IPS-NIHi11 (cell line): ENCODE data around the gene LRP1-AS.

ENCODE experiments used
- DNase-seq: peaks from one replicate; pipeline ENCODE4 v3.0.0; 2012; ENCODE audit warnings: mixed read lengths, low spot score

Gene LRP1-AS

DNA sequence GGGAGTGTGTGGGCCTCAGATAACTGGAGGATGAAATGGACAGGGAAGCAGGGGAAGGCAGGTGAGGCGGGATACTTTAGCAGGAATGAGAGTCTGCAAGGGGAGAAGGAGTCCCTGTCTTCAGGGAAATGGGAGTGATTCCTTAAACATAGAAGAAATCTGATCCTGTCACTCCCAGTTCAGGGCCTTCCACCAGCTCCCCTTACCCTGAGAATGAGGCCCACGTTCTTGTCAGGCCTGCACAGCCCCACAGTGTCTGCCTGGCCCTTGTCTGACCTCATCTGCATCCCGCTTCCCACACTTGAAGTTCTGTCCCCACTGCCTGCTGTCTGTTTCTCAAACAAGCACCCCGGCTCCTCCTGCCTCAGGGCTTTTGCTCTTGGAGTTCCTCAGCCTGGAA lies 12.6 kb upstream of the LRP1-AS start:
- DNase-seq: no peak

DNA sequence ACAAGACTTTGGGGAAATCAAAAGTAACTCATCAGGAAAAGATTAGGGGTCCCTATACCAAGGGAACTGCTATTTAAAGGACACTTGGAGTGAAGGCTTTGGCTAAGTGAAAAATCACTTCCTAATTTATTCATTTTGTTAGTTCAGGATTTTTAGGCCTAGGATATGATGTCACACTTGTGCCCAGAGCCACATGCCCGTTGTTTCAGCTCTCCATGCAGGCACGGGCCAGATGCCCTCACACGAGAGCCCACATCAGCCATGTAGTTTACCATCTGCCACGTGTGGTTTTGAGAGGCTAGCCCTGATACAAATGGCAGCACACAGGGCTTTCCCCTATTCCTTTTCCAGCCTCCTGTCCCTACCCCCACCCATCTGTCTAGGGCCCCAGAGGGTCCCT lies 11.9 kb upstream of the LRP1-AS start:
- no peak for DNase-seq

DNA sequence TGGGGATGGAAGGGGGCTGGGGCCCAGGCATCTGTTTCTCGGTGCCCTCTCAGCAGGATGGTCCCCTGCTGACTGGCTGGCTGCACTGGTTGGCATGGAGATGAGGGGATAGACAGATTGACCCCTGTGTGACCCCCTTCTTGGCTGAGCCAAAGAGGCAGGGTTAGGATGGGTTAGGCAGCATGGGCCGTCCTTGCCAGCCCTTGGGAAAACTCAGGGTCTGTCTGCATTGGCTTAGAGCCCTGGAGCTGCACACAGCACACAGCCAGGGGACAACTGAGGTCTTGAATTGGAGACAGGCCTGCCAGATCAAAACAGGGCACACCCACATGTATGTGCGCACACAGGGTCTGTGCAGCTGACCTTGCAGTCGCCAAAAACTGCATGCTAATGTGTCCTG lies 11.2 kb upstream of the LRP1-AS start:
- DNase-seq: no peak

DNA sequence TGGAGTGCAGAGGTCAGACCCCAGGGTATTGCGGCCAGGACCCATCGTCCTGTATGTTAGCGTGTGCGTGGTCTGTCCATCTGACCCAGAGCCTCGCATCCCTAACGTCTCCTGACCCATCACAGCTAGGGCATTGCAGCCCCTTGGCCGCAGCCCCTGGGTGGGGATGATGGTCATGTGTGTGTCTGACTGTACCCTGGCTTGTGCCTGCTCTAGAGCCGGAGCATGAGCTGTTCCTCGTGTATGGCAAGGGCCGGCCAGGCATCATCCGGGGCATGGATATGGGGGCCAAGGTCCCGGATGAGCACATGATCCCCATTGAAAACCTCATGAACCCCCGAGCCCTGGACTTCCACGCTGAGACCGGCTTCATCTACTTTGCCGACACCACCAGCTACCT lies 10.8 kb upstream of the LRP1-AS start:
- no peak for DNase-seq

DNA sequence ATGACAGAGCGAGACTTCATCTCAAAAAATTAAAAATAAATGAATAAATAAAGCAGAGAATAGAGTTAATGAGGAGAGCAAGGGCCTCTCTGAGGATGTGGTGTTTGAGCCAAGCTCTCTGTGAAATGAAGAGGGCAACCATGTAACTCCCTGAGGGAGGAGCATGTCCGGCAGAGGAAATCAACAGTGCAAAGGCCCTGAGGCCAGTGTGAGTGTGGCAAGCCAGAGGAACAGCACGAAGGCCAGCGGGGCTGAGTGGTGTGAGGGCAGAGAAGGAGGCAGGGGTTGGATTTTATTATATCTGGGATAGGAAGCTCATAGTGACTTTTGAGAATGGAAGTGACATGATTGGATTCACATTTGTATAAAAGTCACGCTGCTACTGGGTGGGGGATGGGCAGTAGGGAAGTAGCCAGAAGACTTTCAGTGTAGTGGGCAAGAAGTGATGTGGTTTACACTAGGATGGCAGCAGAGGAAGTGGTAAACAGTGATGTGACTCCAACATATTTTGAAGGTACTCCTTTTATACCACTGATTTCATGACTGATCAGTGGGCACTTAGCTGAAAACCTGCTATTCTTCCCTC lies 10.3 kb upstream of the LRP1-AS start:
- no peak for DNase-seq

DNA sequence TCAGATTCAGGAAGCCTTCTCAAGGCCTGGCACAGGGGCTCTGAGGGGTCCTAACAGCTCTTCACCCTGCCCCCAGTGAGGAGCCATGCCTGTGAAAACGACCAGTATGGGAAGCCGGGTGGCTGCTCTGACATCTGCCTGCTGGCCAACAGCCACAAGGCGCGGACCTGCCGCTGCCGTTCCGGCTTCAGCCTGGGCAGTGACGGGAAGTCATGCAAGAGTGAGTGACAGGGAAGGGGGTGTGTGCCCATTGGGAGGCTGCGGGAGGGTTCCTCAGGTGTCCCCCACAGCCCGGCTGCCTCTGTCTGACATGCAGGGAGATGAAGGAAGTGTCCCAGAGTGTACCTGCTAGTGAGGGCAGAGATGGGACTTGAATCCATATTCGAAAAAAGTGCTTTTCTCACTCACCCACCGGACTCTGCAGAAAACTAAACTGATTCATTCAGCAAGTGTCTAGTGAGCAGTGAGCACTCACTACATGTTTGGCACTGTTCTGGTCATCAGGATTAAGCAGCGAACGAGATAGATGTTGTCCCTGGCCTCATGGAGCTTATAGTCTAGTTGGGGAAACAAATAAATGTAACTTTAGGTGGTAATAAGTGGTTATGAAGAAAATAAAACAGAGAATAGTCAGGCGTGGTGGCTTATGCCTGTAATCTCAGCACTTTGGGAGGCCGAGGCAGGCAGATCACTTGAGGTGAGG lies 9.4 kb upstream of the LRP1-AS start:
- no peak for DNase-seq

DNA sequence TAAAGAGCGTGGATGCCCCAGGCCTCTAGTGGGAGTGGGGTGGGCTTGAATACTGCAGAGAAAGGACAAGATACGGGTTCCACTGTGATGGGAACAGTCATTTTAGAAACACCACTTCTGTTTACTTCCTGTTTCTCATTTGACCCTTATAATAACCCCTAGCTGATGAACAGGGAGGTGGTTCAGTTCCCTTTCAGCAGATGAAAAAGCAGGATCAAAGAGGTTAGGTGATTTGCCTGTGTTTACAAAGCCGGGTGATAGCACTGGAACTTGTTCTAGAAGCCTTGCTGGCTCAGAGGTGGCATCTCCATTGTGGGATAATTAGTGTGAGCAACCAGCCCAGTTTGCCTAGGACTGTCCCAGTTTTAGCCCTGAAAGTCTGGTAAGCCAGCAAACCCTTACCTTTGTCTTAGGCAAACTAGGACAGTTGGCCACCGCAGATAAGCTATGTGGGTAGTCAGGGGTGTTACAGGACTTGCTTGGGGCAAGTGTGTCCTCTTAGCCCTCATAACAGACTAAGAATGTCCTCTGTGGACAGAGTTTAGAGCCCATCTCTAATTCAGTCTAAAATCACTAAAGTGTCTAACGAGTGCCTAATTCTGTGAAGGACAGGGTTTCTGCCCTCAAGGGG lies 7.5 kb upstream of the LRP1-AS start:
- DNase-seq: no peak

DNA sequence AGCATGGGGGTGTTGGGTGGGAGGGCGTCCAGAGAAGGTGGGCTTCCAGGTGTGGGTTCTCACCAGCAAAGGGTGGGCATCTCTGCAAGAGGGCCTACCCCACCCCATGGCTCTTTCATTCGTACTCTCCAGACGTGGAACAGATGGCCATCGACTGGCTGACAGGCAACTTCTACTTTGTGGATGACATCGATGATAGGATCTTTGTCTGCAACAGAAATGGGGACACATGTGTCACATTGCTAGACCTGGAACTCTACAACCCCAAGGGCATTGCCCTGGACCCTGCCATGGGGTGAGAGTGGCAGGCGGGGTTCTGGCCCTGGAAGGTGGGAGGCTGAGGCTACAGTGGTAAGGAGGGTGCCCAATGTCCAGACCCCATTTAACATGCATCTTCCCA lies 6.7 kb upstream of the LRP1-AS start:
- DNase-seq: no peak

DNA sequence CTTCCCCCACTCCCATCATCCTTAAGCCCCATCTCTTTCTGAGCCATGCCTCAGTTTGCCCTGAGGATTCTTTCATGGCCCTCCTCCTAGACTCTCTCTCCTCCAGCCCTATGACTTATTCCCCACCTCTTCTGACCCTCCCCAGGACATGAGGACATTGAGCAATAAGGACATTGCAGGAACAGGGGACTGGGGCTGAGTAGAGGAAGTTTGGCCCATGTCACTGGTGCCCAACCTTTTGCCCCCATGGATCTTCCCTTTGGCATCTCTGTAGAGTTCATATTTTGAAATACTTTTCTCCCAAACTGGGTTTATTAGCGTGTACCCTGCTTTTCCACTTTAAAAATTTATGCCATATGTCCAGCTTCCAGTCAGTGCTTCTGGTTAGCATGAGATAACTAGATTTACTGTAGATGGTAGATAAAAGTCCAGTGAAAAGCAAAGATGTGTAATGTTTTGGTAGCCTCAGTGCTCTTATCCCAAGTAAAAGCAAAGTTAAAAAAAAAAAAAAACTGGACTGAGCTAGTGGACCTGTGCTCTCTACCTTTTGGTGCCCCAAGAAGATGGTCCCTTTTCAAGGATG lies 6.1 kb upstream of the LRP1-AS start:
- no peak for DNase-seq

DNA sequence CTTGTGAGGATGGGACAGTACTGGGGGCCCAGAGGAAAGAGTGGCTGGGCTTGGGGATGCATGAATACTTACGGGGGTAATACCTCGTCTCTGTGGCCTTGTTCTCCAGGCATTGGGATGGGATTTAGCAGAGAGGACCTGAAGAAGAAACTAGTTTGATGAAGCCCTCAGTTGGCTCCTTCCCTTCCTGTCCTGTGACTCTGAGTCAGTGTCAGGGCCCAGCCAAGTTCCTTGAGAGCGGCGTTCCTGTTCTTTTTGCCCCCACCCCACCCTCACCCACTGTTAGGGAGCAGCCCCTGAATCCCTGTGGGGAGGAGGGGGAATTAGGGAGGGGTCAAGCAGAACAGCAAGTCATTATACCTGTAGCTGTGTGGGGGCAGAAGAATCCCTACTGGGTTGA lies 5.2 kb upstream of the LRP1-AS start:
- no peak for DNase-seq

DNA sequence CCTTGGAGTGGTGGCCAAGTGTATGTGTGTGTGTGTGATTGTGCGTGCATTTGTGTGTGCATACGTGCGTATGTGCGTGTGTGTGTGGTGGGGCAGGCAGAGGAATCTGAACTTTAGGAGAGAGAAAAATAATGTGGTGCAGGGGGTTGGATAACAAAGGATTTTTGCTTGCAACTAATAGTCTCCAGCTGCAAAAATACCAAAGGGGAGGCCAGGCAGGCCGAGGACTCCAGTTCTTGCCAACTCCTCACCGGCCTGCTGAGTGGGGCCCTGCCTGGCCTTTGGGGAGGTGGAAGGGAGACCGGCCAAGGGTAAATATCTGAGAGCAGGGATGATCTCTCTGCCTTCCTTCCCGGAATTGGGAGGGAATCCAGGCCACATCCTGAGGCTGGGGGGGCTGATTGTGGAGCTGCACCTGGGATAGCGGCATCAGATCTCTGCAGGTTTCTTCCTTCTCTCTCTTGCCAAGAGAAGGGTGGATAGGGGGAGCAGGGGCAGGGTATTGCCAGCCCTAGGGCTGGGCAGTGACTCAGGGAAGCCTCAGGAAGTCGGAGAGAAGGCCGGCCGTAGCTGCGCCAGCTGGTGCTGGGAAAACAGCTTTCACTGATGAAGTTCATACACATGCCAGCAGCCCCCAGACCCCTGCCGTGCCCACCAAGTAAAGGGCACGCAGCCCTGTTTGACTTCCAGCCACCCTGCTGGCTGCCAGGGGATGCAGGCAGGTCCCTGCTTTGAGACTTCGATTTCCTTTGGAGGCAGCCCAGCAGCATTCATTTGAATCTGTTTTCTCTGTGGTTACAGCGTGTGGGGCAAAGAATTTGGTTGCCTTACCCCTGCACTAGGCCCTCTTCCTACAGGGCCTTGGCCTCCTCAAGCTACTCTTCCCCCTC lies 4.6 kb upstream of the LRP1-AS start:
- DNase-seq: no peak

DNA sequence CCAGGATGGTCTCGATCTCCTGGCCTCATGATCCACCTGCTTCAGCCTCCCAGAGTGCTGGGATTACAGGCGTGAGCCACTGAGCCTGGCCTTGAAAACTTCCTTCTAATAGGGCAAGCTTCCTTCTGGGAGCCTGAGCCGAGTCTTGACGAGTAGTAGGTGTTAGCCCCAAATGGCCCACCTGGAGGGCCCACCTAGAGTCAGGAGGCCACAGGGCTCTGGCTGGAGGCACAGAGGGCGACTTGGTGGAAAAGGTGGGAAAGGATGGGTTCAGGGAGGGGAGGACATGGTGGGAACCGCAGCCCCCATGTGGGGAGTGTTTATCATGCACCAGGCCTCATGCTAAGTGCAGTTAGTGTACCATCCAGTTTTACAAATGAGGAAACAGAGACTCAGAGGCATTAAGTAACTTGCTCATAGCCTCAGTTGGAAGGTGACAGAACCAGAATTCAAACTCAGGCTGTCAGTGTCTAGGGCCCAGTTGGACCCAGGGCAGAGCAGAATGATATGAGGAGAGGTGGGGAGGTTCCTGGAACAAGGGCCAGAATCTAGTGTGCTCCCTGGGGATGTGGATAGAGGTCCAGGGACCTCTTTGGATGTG lies 3.1 kb upstream of the LRP1-AS start:
- no peak for DNase-seq

DNA sequence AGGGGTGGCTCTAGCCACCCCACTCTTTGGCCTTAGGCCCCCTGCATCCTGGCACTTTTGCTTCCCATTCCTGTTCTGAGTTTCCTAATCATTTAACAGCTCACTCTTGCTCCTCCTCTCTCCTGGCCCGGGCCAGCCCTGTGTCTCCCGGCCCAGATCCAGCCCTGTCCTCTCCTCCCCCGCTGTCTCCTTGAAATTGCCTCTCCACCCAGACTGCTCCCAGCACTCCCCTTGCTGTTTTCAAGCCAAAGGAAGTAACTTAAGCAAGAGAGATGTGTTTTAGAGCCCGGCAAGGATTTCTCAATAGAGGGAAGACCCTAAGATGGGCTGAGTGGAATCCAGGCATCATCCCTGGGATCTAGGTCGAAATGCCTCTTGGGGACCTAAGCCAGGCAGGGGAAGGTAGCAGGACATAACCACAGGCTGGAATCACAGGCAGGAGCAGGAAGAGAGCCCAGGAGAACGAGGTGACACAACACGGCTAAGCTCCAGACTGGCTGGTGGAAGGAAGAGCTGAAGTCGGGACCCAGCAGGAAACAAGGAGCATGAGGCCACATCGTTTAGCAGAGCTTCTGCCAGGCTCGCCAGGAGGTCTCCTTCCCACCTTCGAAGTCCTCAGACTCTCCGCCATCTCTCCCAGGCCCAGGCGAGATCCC lies 2.0 kb upstream of the LRP1-AS start:
- DNase-seq: no peak

DNA sequence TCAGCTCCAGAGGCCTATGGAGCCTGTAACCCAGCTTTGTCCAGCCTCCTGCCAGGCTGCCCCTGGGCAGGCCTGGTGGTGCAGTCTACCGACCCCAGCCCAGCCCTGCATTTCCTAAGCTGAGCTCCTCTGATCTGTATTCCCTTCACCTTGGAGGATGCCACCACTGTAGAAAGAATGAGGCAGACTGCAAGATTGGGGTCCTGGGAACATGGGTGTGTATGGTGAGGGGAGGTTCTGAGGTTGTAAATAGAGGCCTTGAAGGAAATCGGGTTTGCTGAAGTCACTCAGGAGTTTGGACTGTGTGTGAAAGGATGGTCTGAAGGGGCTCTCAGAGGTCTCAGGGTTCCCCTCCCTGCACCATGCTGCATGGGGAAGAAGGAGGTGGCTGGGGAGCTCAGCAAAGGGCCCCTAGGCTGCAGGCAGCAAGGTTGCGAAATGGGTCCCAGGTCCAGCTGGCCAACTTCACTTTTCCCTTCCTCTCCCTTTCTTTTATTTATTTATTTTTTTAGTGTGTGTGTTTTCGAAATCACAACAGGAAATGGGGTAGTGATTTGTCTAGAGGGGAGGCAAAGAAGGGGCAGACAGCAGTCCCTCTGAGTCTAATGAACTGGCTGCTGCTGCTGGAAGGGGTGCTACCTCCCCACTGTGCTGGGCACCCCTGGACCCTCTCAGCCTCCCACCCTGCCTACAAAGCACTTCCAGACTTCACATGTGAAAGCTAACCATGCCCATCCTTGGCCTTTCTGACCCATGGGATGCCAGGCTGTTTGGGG lies 1.2 kb upstream of the LRP1-AS start:
- DNase-seq: no peak

DNA sequence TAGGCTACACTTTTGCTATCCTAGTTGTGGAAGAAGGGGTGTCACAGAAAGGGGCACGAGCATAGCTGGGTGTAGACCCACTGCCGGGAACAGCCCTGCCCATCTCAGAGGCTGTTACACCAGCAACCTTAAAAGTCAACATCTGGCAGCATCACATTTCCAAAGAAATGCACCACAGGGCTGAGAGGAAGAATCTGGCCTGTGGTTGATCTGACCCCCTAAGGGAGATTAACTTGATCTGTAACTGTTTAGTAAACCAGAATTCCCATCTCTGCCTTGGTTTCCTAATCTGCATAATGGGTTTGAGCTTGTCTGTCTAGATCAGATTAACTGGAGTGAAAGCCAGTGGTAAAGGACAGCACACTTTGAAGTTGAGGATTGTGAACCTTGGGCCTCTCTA lies 1.3 kb downstream of the LRP1-AS start:
- DNase-seq: no peak

DNA sequence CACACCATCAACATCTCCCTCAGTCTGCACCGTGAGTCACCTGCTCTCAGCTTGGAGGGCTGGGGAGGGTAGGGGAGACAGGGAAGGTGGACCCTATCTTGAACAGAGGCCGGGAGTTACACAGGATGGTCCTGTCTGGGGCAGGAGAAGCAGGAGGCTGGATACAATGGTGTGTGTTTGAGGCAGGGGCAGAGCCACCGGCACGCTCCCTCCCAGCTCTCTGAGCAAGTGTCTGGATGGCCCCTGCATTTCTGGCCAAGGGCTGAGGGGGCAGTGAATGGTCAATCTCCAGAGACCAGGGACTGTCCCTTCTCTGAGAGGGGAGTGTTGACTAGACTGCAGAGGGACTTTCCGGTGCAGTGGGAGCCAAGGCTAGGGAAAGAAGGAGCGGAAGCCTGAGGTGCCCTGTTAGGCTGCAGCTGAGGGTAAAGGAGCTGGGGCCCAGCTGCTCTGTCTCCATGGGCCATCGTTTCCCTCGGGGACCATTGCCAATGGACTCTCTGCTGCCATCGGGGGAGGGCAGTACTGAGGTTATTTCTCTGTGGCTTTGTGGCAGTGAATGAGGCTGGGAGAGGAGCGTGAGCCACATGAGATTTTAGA lies 1.9 kb downstream of the LRP1-AS start:
- DNase-seq: no peak

DNA sequence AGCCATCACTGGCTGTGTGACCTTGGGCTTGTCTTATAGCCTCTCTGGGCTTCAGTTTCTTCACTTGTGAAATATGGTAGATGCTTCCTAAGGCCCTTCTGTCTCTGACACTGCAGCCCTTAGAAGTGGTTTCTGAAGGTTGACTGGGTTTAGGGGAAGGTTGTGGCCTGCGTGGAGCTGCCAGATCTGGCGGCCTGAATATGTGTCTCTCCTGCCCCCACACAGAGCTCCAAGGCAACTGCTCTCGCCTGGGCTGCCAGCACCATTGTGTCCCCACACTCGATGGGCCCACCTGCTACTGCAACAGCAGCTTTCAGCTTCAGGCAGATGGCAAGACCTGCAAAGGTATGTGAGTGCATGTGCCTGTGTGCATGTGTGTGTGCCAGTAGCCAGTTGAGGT lies 4.0 kb downstream of the LRP1-AS start:
- no peak for DNase-seq

DNA sequence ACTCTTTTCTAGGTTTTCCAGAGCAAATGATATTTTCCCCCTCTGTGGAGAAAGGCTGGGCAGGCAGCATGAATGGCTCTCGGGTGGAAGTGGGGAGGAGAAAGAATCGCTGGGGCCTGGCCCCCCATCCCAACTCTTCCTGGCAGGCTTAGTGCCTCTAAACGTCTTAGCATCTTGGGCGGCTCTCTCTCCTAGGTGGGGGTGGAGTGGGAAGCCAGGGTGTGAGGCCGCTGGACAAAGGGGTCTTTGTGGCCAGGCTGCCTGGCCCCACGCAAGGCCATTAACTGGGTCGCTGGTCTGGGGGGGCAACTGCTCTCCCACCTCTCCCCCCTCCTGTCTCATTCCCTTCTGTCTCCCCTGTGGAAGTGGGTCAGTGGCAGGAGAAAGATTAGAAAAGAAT lies 4.7 kb downstream of the LRP1-AS start:
- DNase-seq: no peak

DNA sequence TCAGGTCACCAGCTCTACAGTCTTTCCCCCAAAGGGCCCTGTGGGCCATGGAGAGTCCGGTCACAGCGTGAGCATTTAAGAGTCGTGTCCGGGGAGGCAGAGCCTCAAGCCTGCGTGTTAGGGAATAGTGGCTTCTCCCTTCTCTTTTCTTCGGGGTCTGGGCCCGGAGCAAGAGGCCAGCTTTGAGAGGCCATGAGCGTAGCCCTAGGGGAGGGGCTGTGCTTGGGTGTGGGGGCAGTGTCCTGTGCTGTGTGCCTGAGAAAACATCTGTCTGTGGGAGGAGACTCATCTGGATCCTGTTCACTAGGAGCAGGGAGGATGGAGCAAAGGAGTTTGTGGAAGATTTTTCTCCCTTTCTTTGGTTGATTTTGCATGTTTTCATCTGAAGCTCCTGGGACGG lies 5.3 kb downstream of the LRP1-AS start:
- DNase-seq: no peak

DNA sequence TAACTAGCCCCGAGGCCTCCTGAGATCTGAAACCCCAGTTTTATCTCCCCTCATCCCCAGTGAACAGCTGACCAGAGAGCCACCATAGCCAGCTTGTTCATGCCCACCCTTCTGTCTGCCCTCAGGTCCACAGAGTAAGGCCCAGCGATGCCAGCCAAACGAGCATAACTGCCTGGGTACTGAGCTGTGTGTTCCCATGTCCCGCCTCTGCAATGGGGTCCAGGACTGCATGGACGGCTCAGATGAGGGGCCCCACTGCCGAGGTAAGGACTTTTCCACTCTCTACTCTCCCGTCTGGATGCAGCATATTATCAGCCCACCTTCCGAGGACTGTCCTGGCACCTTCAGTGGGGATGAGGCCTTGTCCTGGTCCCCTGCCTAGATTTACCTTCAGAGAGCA lies 6.2 kb downstream of the LRP1-AS start:
- no peak for DNase-seq
